GM19397 (cell line): ENCODE data around the gene SEL1L2.

ENCODE experiments used
- ATAC-seq: cut with Tn5 transposase; IDR thresholded peaks from one replicate; pipeline ENCODE4 v1.9.1; 2021; ENCODE audit warnings: mild to moderate bottlenecking, moderate library complexity; ENCODE audit not compliant: unreplicated experiment

The SEL1L2 gene

GRCh38 chr20:13930281-13930680 is 60.1 kb downstream of the SEL1L2 start:
- ATAC-seq = no peak

GRCh38 chr20:13929836-13930235 is 60.6 kb downstream of the SEL1L2 start:
- ATAC-seq = no peak

DNA sequence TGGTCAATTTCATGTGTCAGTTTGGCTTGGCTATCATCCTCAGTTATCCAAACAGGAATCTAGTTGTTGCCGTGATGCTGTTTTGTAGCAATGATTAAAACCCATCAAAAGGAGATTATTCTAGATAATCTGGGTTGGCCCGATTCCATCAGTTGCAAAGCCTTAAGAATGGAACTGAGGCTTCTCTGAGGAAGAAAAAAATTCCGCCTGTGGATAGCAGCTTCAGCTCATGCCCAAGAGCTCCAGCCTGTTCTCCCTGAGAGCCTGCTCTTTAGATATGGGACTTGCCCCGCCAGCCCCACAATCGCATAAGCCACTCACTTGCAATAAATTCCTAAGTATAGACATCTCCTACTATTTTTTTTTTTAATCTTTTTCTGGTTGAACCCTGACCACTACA is 61.5 kb downstream of the SEL1L2 start:
- ATAC-seq = no peak

GRCh38 chr20:13927171-13927570 is 63.2 kb downstream of the SEL1L2 start:
- no peak for ATAC-seq

- ATAC-seq = no peak
Observed at GRCh38 chr20:13922241-13922640, 68.2 kb downstream of the SEL1L2 start.

DNA sequence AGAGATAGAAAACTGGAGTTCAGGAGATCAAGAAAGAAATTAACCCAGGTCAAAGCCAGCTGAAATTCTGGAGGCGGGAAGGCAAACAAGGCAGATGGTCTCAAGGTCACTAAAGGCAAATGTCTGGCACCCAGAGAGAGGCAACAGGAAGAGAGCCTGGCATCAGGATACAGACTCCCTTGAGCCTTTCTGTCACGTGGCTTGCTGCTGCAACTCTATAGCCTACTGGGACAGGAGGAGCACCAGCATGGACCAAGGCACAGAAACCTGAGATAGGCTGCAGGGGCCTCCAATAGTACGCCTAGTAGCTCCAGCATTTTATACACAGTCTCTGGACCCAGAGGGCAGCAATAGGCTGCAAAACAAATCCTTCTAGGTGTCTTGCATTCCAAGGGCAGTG is 75.1 kb downstream of the SEL1L2 start:
- no peak for ATAC-seq

DNA sequence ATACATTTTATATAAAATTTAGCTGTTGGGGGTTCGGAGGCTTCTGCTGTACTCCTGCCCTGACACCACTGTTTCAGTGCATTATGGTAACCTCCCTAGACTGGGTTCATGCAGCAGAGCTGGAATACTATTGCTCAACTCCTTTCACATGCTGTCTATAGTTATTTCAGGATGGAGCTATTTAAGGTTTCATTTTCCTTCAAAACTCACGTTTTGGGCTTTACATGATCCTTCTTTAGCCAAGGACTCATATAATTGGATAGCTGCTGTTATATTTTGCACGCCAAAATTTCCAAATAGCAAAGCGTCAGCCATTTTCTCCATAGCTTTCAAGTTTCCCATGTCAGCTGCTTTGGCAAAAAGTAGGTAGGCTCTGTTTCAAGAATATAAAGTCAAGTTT is 76.8 kb downstream of the SEL1L2 start:
- no peak for ATAC-seq

DNA sequence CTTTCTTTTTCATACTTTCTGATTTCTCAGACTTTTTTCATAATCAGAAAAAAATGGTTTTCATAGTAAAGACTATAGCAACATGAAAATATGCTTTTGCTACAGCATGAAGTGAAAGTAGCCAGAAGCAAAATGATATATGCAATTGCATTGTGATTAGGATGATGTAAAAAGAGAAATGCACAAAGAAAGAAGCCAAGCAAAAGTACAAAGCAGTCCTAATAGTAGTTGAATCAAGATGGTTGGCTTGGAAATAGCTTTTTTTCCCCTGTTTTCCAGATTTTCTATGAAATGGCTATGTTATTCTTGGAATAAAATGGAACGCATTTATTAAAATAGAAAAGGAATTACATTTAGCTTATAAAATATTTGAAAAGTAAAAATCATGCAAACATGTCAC is 77.3 kb downstream of the SEL1L2 start:
- no peak for ATAC-seq

DNA sequence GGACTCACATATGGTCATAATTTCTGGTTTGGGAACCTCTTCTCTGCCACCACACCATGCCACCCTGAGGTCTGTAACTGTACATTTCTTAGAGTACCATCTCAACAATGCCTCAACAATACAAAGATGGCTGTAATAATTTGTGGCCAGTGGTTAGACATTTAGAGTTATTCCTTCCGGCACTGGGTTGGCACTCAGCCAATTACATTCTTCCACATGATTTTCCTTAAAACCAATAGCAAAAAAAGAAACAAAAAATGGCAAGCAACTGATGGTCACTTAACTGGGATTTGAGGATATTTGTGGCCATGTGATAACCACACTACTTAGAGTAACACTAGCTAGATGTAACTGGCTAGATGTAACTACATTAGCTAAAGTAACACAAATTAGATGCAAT is 79.9 kb downstream of the SEL1L2 start:
- no peak for ATAC-seq

DNA sequence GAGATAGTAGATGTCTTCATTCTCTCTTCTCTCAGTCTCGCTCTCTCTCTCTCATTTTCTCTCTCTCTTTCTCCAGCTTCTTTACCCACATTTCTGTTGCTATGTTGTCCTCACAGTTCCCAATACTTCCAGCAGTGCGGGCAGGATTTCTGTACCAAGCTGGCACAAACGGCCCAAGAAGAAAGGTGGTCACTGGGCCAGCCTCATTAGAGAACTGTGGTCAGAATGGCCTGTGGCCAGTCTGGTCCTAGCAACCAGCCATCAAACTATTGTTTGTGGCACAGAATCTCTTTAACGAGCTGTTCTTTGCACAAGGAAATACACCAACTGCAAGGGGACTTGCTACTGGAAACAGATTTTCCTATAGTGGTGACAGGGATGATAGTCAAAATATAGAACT is 81.3 kb downstream of the SEL1L2 start:
- no peak for ATAC-seq

- no peak for ATAC-seq
Observed at GRCh38 chr20:13904766-13905165, 85.6 kb downstream of the SEL1L2 start.

DNA sequence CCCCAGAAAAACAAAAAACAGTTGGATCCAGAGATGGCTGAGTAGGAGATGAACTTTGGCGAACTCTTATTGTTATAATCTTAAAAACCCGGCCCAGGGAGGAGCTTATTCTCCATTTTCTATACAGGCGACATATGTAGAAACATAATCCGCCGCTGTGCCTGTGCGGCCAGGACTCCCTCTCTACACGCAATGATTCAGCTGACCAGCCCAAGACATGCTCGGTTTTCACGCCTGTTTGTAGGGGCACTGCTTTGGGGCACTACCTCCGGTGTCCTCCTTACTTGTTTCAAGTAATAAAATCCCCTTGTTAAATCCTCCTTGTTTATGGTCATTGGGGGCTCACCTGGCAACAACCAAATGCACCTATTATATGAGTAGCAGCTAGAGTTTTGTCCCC is 89.9 kb downstream of the SEL1L2 start:
- no peak for ATAC-seq

DNA sequence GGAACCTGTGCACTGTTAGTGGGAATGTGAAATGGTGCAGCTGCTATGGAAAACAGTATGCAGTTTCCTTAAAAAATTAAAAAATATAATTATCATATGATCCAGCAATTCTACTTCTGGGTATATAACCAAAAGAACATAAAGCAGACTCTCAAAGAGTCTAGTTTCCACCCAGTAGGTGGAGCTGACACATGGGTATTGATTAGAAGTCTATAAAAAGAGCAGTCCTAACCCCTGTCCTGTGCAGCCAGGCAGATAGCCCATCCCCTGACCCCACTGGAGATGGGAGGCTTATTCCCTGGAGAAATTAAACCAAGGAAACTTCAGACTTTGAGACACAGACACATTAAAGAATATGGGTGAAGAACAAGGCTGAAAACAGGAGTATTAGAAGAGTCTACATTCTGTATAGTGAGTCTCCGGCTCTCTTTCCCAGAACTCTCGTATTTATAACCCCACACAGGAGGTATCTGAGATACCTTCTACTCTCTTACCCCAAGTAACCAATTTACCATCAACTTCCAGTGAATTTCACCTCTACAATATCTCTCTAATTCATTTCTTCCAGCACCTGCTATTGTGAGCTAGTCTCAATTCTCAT is 92.3 kb downstream of the SEL1L2 start:
- ATAC-seq = no peak

DNA sequence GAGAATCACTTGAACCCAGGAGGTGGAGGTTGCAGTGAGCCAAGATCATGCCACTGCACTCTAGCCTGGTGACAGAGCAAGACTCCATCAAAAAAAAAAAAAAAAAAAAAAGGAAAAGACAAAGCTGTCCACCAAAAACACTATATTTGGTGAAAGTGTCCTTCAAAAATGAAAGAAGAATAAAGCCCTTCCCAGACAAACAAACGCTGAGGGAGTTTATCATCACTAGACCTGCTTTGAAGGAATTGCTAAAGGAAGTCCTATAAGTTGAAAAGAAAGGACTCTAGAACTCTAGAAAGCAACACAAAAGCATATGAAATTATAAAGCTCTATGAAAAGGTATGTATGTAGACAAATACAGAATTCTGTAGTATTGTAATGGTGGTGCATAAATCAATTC is 98.8 kb downstream of the SEL1L2 start:
- ATAC-seq = no peak

DNA sequence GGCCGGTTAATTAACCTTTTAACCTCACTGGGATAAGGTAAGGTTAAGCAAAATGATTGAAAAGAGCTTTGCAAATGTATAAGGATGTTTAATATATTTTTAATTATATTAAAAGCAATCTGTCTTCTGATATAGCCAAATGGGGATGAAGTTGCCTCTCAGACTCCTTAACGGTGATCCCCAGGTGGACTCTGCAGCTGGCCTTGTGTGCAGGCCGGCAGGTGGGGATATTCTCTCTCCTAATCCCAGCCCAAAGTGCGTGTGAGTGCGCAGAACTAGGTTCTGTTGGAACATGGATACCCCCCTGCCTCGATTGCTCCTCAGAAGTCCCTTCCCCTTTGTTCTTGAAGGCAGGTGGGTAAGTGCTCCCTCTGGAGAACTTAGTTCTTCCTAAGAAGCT is 105.6 kb downstream of the SEL1L2 start:
- ATAC-seq = no peak

GRCh38 chr20:13883425-13883824 is 107.0 kb downstream of the SEL1L2 start:
- ATAC-seq = no peak

DNA sequence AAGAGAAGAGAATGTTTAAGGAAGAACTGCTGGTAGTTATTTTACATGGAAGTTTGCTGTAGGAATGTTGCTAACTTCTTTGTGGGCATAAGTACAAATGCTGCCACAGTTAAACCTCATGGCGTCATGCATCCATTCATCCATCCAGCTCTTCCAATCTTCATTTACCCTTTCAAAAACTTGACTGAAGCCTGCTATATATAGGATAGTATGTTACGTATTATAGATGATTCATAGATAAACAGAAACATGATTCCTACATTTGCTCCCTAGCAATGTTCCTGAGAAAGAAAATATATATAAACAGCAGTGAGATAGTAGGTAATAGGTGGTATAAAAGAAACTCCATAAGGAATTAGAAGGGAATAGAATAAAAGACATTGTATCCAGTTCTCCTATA is 111.8 kb downstream of the SEL1L2 start:
- no peak for ATAC-seq

- ATAC-seq = no peak
Observed at GRCh38 chr20:13877793-13878192, 112.6 kb downstream of the SEL1L2 start.

GRCh38 chr20:13875265-13875811 is 115.1 kb downstream of the SEL1L2 start:
- no peak for ATAC-seq

DNA sequence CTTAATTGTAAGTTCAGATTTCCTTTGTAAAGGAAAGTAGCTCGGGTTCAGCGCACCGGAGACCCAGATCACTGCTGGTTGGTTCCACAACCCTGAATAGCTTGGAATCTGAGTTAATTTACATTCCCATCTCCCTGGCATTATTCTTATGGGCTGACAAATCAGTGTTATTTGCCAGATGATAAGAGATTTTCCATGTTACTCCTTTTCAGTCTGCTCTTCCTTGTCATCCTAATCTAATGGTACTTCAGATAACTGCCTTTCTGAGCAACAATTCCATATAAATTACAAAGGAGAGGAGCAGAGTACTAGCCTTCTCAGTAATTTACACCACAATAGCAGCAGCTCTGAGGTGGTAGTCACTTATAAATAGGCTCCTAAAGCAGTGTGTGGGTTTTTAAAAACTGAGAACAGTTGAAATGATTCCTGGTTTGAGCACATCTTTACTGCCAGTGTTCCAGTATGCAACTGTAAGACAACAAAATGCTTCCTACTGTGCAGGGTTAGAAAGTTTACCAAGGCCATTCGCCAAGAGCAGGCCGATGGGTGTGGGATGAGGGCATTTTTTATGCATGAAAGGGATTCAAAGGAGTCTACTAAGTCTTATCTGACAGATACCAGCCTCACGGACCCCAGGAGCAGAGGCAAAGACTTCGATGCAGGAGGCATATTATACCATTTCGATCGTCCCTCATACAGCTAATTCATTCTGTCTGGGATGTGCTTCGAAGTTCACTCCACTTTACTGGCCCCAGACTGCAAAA is 115.8 kb downstream of the SEL1L2 start:
- no peak for ATAC-seq

DNA sequence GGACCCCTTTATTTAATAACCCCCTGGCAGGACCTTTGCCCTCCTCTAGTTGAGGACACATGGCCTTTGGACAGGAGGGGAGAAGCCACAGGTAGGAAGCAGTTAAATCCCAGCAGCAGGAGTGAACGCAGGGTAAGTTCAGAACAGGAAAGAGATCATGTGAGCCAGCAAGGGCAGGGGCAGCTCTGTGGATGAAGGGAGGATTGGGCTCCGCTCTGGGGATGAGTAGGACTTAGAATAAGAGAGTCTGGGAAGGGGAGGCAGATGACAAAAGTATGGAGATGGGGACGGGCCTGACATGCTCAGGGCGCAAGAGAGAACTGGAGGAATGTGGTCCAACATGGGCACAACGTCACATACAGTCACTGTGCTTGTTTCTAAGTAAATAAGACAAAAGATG is 116.6 kb downstream of the SEL1L2 start:
- ATAC-seq = no peak

GRCh38 chr20:13870170-13870748 is 120.2 kb downstream of the SEL1L2 start:
- ATAC-seq = no peak
